ENCODE data around the gene STXBP1.

Gene STXBP1

GRCh38 chr9:127686461-127687393, 74.7 kb downstream of the STXBP1 start:
- H3K36me3 ChIP-seq (replicated peaks; ENCODE audit: low read depth, low read length), result no peaks in the 10 kb centered on the region
- no peaks in the 10 kb centered on the region for H3K79me2 ChIP-seq (ENCODE audit: low read length)
- no peaks in the 10 kb centered on the region for H3K9me3 ChIP-seq (ENCODE audit: insufficient read depth, low read length)
- H3K4me1 ChIP-seq (ENCODE audit: low read length), result no peaks in the 10 kb centered on the region
- H3K4me3 ChIP-seq (ENCODE audit: low read length), result no peak overlapping the region
- TF ChIP-seq CTCF (IDR thresholded peaks at IDR 0.05; ENCODE audit: low read depth, low read length), result no peak
- no peak overlapping the region for H3K27ac ChIP-seq (ENCODE audit: low read length)
- no peak overlapping the region for H2AFZ ChIP-seq (ENCODE audit: low read depth, low read length)
- no peak overlapping the region for H3K9ac ChIP-seq (ENCODE audit: low read length)
- no peaks in the 10 kb centered on the region for H4K20me1 ChIP-seq (ENCODE audit: insufficient read depth, low read length)
- H3K27me3 ChIP-seq (ENCODE audit: low read depth, low read length), result no peaks in the 10 kb centered on the region
- no peak overlapping the region for H3K4me2 ChIP-seq (ENCODE audit: low read length)

GRCh38 chr9:127689329-127690000, 77.4 kb downstream of the STXBP1 start:
- no peaks in the 10 kb centered on the region for H3K36me3 ChIP-seq (replicated peaks; ENCODE audit: low read depth, low read length)
- H2AFZ ChIP-seq (ENCODE audit: low read depth, low read length), result no peak overlapping the region
- H4K20me1 ChIP-seq (ENCODE audit: insufficient read depth, low read length), result no peaks in the 10 kb centered on the region
- no peak overlapping the region for H3K4me2 ChIP-seq (ENCODE audit: low read length)
- H3K79me2 ChIP-seq (ENCODE audit: low read length), result no peaks in the 10 kb centered on the region
- no peak overlapping the region for H3K4me3 ChIP-seq (ENCODE audit: low read length)
- no peaks in the 10 kb centered on the region for H3K9me3 ChIP-seq (ENCODE audit: insufficient read depth, low read length)
- no peak overlapping the region for H3K9ac ChIP-seq (ENCODE audit: low read length)
- H3K4me1 ChIP-seq (ENCODE audit: low read length), result no peaks in the 10 kb centered on the region
- TF ChIP-seq EZH2phosphoT487 (IDR thresholded peaks at IDR 0.05; ENCODE audit: low read depth) (no peak), CTCF (IDR thresholded peaks at IDR 0.05; ENCODE audit: low read depth, low read length) (no peak)
- no peaks in the 10 kb centered on the region for H3K27me3 ChIP-seq (ENCODE audit: low read depth, low read length)
- H3K27ac ChIP-seq (ENCODE audit: low read length), result no peak overlapping the region

- Histone ChIP-seq H3K9me3 (ENCODE audit: insufficient read depth, low read length) (no peaks in the 10 kb centered on the region), H2AFZ (ENCODE audit: low read depth, low read length) (no peak overlapping the region), H3K4me1 (ENCODE audit: low read length) (no peaks in the 10 kb centered on the region), H3K4me3 (ENCODE audit: low read length) (no peak overlapping the region), H3K27ac (ENCODE audit: low read length) (no peak overlapping the region), H3K36me3 (replicated peaks; ENCODE audit: low read depth, low read length) (no peaks in the 10 kb centered on the region), H4K20me1 (ENCODE audit: insufficient read depth, low read length) (no peaks in the 10 kb centered on the region), H3K4me2 (ENCODE audit: low read length) (no peak overlapping the region), H3K9ac (ENCODE audit: low read length) (no peak overlapping the region), H3K79me2 (ENCODE audit: low read length) (no peaks in the 10 kb centered on the region), H3K27me3 (ENCODE audit: low read depth, low read length) (no peaks in the 10 kb centered on the region)
- no peak for TF ChIP-seq CTCF (IDR thresholded peaks at IDR 0.05; ENCODE audit: low read depth, low read length)
- no peak for TF ChIP-seq EZH2phosphoT487 (IDR thresholded peaks at IDR 0.05; ENCODE audit: low read depth)
These were observed 78.7 kb downstream of the STXBP1 start for GRCh38 chr9:127690735-127691134.

- H2AFZ ChIP-seq (ENCODE audit: low read depth, low read length), result no peak overlapping the region
- no peak overlapping the region for H3K4me3 ChIP-seq (ENCODE audit: low read length)
- no peaks in the 10 kb centered on the region for H3K9me3 ChIP-seq (ENCODE audit: insufficient read depth, low read length)
- H3K79me2 ChIP-seq (ENCODE audit: low read length), result no peaks in the 10 kb centered on the region
- H3K4me2 ChIP-seq (ENCODE audit: low read length), result no peak overlapping the region
- no peaks in the 10 kb centered on the region for H4K20me1 ChIP-seq (ENCODE audit: insufficient read depth, low read length)
- H3K27ac ChIP-seq (ENCODE audit: low read length), result no peak overlapping the region
- no peaks in the 10 kb centered on the region for H3K27me3 ChIP-seq (ENCODE audit: low read depth, low read length)
- no peaks in the 10 kb centered on the region for H3K36me3 ChIP-seq (replicated peaks; ENCODE audit: low read depth, low read length)
- H3K4me1 ChIP-seq (ENCODE audit: low read length), result no peaks in the 10 kb centered on the region
- TF ChIP-seq CTCF (IDR thresholded peaks at IDR 0.05; ENCODE audit: low read depth, low read length), result no peak
- no peak for TF ChIP-seq EZH2phosphoT487 (IDR thresholded peaks at IDR 0.05; ENCODE audit: low read depth)
- no peak overlapping the region for H3K9ac ChIP-seq (ENCODE audit: low read length)
These were observed 80.0 kb downstream of the STXBP1 start for GRCh38 chr9:127692071-127692470.
